AG09309 (cell line): ENCODE results near the gene GDF7.

Experiments
- DNase-seq: peaks from one replicate; pipeline ENCODE4 v3.0.0-alpha.2; 2010; ENCODE audit warnings: low read depth
- H3K4me3 ChIP-seq: 2 replicates; pipeline ENCODE4 v1.5.1; 2011; ENCODE audit warnings: mild to moderate bottlenecking, low read depth, low read length, moderate library complexity; ENCODE audit not compliant: control insufficient read depth
- TF ChIP-seq, protein P1 (sequence below): IDR thresholded peaks from 2 replicates; pipeline ENCODE4 v1.5.1; 2011; ENCODE audit warnings: mild to moderate bottlenecking, low read depth, low read length, inconsistent platforms; ENCODE audit not compliant: insufficient read depth, control insufficient read depth; ENCODE audit errors: missing control alignments

The GDF7 gene

GRCh38 chr2:20664431-20665242 lies 2.3 kb upstream of the GDF7 start:
- H3K4me3 ChIP-seq = no peak overlapping the region
- TF ChIP-seq, protein P1, sequence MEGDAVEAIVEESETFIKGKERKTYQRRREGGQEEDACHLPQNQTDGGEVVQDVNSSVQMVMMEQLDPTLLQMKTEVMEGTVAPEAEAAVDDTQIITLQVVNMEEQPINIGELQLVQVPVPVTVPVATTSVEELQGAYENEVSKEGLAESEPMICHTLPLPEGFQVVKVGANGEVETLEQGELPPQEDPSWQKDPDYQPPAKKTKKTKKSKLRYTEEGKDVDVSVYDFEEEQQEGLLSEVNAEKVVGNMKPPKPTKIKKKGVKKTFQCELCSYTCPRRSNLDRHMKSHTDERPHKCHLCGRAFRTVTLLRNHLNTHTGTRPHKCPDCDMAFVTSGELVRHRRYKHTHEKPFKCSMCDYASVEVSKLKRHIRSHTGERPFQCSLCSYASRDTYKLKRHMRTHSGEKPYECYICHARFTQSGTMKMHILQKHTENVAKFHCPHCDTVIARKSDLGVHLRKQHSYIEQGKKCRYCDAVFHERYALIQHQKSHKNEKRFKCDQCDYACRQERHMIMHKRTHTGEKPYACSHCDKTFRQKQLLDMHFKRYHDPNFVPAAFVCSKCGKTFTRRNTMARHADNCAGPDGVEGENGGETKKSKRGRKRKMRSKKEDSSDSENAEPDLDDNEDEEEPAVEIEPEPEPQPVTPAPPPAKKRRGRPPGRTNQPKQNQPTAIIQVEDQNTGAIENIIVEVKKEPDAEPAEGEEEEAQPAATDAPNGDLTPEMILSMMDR = no peak
- no peak for DNase-seq

- TF ChIP-seq, protein P1 = no peak
- H3K4me3 ChIP-seq = no peak overlapping the region
- DNase-seq = no peak
Observed at GRCh38 chr2:20665243-20666004, 1.5 kb upstream of the GDF7 start.

DNA sequence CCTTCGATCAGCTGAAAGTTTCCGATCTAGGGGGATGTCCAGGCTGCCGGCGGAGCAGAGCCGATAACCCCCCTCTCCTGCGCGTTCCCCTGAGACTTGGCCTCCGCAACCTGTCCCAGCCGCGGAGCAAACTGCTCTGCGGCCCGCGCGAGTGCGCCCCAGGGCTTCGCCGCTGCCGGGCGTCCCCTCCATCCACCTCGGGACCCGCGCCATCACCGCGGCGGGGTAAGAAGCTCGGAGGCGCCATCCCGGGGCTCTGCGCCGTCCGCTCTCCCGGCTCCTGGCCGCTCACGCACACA lies 990 bp upstream of the GDF7 start:
- peak overlapping the region; percentile 37 for H3K4me3 ChIP-seq
- TF ChIP-seq, protein P1 = no peak
- no peak for DNase-seq

DNA sequence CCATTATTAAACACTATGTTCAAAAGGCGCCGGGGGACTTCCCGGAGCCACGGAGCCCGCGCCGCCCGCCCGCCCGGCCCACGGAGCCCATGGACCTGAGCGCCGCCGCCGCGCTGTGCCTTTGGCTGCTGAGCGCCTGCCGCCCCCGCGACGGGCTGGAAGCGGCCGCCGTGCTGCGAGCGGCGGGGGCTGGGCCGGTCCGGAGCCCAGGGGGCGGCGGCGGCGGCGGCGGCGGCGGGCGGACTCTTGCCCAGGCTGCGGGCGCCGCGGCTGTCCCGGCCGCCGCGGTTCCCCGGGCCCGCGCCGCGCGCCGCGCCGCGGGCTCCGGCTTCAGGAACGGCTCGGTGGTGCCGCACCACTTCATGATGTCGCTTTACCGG lies 197 bp downstream of the GDF7 start:
- H3K4me3 ChIP-seq = peak overlapping the region; percentile 32
- DNase-seq = no peak
- TF ChIP-seq, protein P1 = no peak

- DNase-seq = no peak
- TF ChIP-seq, protein P1 = no peak
- peak overlapping the region; percentile 32 for H3K4me3 ChIP-seq
Observed at GRCh38 chr2:20667531-20668401, 822 bp downstream of the GDF7 start.

GRCh38 chr2:20668451-20668850 lies 1.5 kb downstream of the GDF7 start:
- TF ChIP-seq, protein P1 = no peak
- DNase-seq = no peak
- no peak overlapping the region for H3K4me3 ChIP-seq
